NCI-H1694 (cell line): Measurements from ENCODE around the gene LIG3.
"Not testable (repeated sequence)": the region's sequence is repeated elsewhere in the genome, so short reads cannot be mapped to it uniquely, and the experiment has no call there.

Experiments
- DNase-seq: peaks from one replicate; lab custom pipeline; 2025; lab: John Stamatoyannopoulos, UW

Gene LIG3

GRCh38 chr17:34980353-34980680 lies at the start of gene LIG3:
Gene LIG3, plus strand, starts transcription at chr17:34980512. Its CDS starts 2,494 bp downstream, at chr17:34983006.
- peak; percentile 84 for DNase-seq

DNA sequence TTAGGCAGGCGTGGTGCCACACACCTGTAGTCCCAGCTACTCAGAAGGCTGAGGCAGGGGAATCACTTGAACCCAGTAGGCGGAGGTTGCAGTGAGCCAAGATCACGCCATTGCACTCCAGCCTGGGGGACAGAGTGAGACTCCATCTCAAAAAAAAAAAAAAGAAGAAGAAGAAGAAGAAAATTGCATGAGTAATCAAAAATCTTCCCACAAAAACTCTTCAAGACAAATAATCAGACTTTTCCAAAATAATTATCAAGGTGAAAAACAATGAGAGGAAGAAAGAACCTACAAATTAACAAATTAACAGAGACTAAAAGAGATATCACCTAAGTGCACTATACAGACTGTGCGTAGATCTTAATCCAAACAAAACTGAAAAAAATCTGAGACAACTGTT lies 29.5 kb upstream of the LIG3 start:
- not testable (repeated sequence) for DNase-seq

DNA sequence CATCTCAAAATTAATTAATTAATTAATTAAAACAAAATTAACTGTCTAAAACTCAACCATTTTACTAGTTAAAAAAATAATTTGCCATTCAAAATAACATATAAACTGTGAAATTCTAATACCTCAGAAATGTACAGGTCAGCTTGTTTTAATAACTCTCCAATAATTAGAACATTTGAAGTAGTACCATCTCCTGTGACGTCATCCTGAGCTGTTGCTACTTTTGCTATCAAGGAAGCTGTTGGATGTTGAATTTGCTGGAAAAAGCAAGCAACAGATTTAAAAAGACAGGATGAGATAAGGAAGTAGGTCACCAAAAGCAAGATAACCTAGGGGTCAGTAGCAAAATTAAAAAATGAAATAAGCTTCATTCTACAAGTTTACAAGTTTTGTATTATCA lies 21.9 kb upstream of the LIG3 start:
- DNase-seq = no peak

DNA sequence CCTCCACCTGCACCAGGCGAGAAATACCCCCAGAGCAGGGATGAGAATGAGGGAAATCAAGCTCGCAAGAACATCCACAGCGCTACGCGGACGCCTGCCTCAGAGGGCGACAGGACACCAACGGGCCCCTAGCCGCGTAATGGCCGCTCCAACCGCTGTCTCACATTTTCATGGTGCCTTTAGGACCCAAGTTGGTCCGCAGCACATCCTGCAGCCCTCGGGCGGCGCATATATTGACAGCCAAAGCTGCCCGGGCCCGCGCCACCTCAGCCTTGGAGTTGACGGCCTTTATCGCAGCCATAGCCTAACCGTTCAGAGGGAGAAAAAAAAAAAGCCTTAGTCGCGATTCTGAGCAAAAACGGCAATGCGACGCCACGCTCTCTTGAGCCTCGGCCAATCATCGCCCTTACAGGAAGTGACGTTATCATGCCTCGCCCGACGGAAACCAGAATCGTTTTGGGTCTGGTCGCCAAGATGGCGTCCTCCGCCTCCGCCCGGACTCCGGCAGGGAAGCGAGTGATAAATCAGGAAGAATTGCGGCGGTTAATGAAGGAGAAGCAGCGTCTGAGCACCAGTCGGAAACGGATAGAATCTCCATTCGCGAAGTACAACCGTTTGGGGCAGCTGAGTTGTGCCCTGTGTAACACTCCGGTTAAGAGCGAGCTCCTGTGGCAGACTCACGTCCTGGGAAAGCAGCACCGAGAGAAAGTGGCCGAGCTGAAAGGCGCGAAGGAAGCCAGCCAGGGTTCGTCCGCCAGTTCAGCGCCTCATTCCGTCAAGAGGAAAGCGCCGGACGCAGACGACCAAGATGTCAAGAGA lies 19.0 kb upstream of the LIG3 start, which contains the start of the genes CCT6B and ZNF830:
Gene CCT6B, minus strand, starts transcription at position 368 of the 819 bp plus-strand sequence. Its CDS starts 67 bp downstream, at position 301.
Gene ZNF830, plus strand, starts transcription at position 448 of the 819 bp plus-strand sequence. Its CDS starts 27 bp downstream, at position 475.
- DNase-seq = peak; percentile 95

GRCh38 chr17:34974179-34974578 lies 6.1 kb upstream of the LIG3 start:
- DNase-seq = no peak

DNA sequence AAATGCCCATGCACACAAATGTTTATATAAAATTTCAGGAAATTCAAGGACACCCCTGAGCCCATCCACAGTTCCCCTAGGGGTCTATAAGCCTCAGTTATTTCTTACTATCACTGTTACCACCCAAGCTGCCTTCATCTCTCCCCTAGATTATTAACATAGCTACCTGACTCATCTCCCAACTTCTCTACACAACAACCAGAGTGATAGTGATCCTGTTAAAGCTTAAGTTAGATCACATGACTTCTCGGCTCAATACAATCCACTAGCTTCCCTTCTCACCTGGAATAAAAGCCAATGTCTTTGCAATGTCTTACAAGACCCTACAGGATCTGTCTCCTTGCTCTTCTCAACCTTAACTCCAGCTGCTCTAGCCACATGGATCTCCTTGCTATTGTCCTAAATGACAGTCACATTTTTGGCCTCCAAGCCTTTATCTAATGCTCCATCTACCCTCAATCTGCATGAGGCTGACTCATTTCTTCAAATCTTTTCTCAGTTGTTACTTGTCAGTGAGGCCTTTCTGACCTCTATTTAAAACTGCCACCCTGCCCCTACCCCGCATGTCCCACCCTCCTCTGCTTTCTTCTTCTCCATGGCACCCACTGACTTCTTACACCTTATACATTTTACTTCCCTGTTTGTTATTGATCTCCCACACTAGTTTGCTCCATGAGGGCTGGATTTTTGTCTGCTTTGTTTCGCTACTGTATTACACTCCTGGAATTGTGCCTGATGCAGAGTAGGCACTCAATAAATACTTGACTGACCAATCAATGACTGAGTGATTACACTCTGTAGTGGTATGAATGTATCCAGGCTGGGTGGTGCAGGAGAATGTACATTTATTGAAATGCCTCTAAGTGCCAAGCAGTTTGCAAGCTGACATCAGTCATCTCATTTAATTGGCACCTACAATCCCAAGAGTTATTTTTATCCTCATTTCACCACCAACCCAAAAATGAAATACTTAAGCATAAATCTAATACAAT lies 5.2 kb upstream of the LIG3 start:
- DNase-seq = no peak

DNA sequence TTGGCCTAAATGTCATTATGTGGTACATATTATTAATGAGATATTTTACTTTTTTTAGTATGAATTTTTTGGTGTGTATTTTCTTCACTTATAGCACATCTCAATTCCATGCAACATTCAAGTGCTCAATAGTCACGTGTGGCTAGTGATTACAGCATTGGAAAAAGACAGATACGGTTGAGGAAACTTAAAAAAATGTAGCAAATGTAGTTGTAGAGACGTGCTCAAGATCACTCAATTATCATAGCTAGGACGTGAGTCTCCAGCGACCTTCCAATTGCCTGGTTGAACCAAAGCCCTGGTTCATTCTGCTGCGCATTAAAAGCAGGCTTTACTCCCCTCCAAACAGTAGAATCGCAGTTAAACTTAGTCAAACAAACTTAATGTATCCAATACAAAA lies 1.2 kb upstream of the LIG3 start:
- no peak for DNase-seq

DNA sequence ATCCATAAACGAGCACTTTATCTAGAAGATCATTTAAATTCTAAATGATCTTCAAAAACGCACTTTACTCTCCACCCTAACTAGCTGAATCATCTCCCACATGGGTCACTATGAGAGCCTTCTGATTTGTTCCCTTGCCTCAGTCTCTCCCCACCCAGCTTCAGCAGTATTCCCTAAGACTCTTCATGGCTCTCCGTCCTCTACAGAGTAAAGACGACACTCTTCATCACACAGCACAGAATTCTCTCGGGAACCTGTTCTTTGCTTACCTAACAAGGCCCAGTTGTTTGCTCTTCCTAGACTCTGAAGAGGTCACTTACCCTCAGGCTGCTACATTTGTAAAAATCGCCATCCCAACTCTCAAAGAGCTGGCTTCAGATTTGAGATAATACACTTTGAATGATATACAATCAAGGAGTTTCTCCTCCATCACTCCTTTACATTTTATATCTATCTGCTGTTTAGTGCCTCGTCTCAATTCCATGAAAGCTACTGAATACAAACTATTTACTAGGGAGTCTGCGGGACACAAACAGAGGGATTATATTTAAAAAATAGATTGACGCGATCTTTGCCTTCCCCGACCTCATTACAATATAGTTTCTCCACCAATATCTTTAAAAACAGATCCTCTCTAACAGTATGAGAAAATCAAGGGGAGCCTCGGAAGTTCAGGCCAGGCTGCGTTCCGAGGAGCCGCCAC lies 511 bp upstream of the LIG3 start:
- DNase-seq = no peak

DNA sequence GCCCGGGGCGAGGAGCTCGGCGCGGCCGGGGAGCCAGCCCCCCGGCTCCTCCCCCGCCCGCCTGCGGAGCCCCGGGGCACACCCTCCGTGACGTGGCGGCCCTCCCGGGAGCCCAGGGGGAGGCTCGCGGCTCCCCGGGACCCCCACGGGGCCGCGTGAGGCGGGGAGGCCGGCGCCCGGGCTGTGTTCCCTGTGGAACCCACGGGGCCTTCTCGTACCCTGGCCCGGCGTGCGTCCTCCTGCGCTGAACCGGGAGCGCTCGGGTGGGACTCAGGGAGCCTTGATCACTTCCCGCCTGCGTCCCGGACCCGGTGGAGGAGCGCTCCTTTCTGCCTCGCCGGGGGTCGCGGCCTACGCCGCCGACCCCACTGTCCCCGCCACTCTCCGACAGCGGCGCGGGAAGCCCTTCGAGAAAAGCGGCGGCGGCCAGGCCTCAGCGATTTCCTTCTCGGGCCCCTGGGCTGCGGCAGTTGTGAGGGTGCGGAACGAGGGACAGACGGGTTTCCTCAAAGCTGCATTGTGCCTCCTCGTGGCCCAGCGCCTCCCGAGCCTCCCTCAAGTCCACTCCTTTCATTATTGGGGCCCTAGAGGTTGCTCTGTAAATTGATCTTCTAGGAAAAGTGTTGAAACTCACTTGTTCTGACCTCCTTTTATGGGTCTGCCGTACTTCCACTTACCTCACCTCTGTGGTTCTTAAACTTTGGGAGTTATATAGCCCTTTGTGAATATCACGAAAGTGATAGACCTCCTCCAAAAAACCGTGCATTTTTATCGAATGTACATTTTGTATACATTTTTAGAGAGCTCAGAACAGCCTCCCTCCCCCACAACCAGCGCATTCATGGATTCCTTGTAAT lies 597 bp downstream of the LIG3 start:
- DNase-seq = peak; percentile 40

GRCh38 chr17:34981538-34982241 lies 1.4 kb downstream of the LIG3 start:
- DNase-seq = no peak

DNA sequence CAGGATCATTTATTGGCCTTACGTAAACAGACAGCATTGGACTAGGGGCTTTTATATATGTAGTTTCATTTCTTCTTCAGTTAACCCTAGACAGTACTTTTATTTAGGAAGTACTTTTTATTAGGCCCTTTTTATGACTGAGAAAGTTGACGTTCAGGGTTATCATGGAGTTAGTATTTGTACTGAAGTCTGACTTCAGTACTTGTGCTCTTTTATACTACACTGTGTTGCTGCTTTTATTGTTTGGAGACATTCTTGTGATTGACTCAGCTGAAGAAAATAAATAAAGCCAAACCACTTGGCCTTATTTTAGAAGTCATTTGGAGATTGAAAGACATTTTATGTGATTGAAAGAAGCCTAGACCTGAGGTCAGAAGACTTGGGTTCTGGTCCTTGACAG lies 6.9 kb downstream of the LIG3 start:
- DNase-seq = no peak

GRCh38 chr17:34988644-34989043 lies 8.3 kb downstream of the LIG3 start:
- no peak for DNase-seq

- DNase-seq = no peak
These were observed 9.2 kb downstream of the LIG3 start for GRCh38 chr17:34989473-34989872.

- no peak for DNase-seq
These were observed 10.6 kb downstream of the LIG3 start for GRCh38 chr17:34990921-34991365.

- DNase-seq = no peak
These were observed 11.3 kb downstream of the LIG3 start for GRCh38 chr17:34991606-34992005.

- no peak for DNase-seq
These were observed 12.7 kb downstream of the LIG3 start for GRCh38 chr17:34993031-34993430.

GRCh38 chr17:34996422-34997285 lies 16.3 kb downstream of the LIG3 start:
- no peak for DNase-seq

DNA sequence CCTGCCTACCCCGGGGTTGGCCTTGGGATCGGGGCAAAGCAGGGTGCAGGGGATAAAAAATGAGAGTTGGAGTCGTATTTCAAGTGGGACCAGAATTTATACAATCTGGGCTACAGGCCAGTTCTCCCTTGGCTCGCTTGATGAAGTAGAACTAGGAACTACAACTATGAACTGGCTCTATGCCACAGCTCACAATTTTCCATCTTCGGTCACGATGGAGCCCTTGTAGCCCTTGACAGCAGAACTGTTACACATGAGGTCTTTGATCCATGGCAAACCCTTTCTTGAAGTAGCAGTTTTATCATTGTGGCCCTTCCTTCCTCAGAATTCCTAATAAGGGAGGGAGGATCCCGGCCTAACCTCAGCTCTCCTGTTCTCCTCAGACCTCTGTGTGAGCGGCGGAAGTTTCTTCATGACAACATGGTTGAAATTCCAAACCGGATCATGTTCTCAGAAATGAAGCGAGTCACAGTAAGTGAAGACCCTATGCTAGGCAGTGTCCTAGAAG lies 17.1 kb downstream of the LIG3 start:
- peak; percentile 31 for DNase-seq

GRCh38 chr17:34998205-34998604 lies 17.9 kb downstream of the LIG3 start:
- DNase-seq = peak; percentile 36
